Tibial nerve (tissue), 4 donors: ENCODE measurements around the gene SLCO2A1. TPM values are rescaled to one million over a fixed set of nuclear protein-coding genes. Genes with fewer than 3 reads are reported as not detected.

Experiments used
- DNase-seq, 2 donors: peaks; one replicate each; pipeline ENCODE4 v3.0.0-alpha.2; 2019; ENCODE audit warnings: low spot score in 2 of 2
- H3K27ac ChIP-seq, 4 donors: fragments of 200-600 bp; sonication (generic) in 3 of 4; one replicate each; pipeline ENCODE4 v1.5.1; 2017 to 2019; ENCODE audit warnings: mild to moderate bottlenecking in 1 of 4
- H3K27me3 ChIP-seq, 2 donors: fragments of 200-600 bp; sonication (generic) in 1 of 2; one replicate each; pipeline versions ENCODE4 v1.5.1 to v1.6.0; 2017 to 2019
- H3K36me3 ChIP-seq, 3 donors: fragments of 200-600 bp; sonication (generic); one replicate each; pipeline ENCODE4 v1.5.1; 2018 to 2019
- H3K4me1 ChIP-seq, 4 donors: fragments of 200-600 bp; sonication (generic) in 3 of 4; one replicate each; pipeline ENCODE4 v1.5.1; 2017 to 2019
- H3K4me3 ChIP-seq, 4 donors: fragments of 200-600 bp; sonication (generic) in 3 of 4; one replicate each; pipeline ENCODE4 v1.5.1; 2017 to 2019; ENCODE audit warnings: mild to moderate bottlenecking in 1 of 4, moderate library complexity in 1 of 4
- H3K9me3 ChIP-seq, 4 donors: fragments of 200-600 bp; sonication (generic) in 3 of 4; one replicate each; pipeline ENCODE4 v1.5.1; 2017 to 2019
- EP300 ChIP-seq, 2 donors: sonication (generic); formaldehyde crosslinking; IDR thresholded peaks; one replicate each; pipeline ENCODE4 v1.6.1; 2017; ENCODE audit warnings: antibody characterized with exemption in 2 of 2, mild to moderate bottlenecking in 1 of 2
- POLR2A ChIP-seq, 2 donors: fragments of 450-650 bp; IDR thresholded peaks; one replicate each; pipeline ENCODE4 v1.6.1; 2017; ENCODE audit warnings: antibody characterized with exemption in 2 of 2, mild to moderate bottlenecking in 2 of 2, moderate library complexity in 2 of 2
- WGBS, 2 donors: methylation state at CpG; one replicate each; pipeline ENCODE4 v1.1.5; 2018; 5-methylcytosine and 5-hydroxymethylcytosine counted together
- total RNA-seq, 4 donors: library from RNA; depleted of rRNA; stranded (reverse); fragments of >200 nt; gene quantifications; one replicate each; pipeline ENCODE4 v1.1.0, GENCODE V29; 2016
- TF ChIP-seq, protein P1 (sequence below), 5 experiments: fragments of 200-600 bp in 3 of 5; fragments of 450-650 bp in 2 of 5; sonication (generic) in 3 of 5; IDR thresholded peaks; one replicate each; pipeline ENCODE4 v1.5.1; 2016 to 2019; ENCODE audit warnings: antibody characterized with exemption in 5 of 5, mild to moderate bottlenecking in 3 of 5, moderate library complexity in 2 of 5

The SLCO2A1 gene
- total RNA-seq: 10 to 100 TPM in 3 of 4 donors, 1 to 10 TPM in 1; 8.8 to 22.9 (median 12.2) TPM

- H3K4me1 ChIP-seq: peaks cover 0 to 17% (median 3%) of the 10 kb centered on the region in 4 donors
- peak within 1 kb of the TSS in 2 of 4 donors; percentile 67 to 81 for H3K27ac ChIP-seq
Observed at GRCh38 chr3:134029734-134030378, at the start of gene SLCO2A1. Gene SLCO2A1, minus strand, starts transcription at chr3:134029925. Its CDS starts 123 bp downstream, at chr3:134029802.

DNA sequence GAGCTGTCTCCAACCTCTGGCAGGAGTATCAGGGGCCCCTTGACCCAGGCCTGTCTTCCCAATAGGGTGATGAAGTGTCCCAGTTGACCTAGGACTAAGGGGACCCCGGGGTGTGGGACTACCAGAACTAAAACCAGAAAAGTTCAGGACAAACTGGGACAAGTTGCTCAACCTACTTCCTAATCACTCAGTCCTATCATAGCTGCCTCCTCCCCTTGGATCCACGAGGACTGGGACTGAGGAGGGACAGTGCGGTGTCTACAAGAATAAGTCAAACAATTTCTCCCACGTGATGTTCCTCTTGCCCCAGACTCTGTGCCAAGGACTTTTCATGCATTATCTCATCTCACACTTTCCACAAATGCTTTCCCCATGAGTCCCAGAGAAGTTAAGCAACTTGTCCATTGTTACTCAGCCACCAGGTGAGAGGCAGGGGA is 49.4 kb upstream of the SLCO2A1 start:
- no peaks in the 10 kb centered on the region for H3K4me1 ChIP-seq
- peaks cover 0 to 16% (median 6%) of the 10 kb centered on the region in 4 donors for H3K9me3 ChIP-seq
- no peak for DNase-seq
- H3K36me3 ChIP-seq: no peaks in the 10 kb centered on the region
- no peaks in the 10 kb centered on the region for H3K27me3 ChIP-seq
- H3K4me3 ChIP-seq: no peak overlapping the region
- WGBS, 2 donors: 72 to 84% methylated on average over 4 of the region's 4 CpGs
- TF ChIP-seq EP300 (IDR thresholded peaks at IDR 0.05): no peak
- TF ChIP-seq, protein P1, sequence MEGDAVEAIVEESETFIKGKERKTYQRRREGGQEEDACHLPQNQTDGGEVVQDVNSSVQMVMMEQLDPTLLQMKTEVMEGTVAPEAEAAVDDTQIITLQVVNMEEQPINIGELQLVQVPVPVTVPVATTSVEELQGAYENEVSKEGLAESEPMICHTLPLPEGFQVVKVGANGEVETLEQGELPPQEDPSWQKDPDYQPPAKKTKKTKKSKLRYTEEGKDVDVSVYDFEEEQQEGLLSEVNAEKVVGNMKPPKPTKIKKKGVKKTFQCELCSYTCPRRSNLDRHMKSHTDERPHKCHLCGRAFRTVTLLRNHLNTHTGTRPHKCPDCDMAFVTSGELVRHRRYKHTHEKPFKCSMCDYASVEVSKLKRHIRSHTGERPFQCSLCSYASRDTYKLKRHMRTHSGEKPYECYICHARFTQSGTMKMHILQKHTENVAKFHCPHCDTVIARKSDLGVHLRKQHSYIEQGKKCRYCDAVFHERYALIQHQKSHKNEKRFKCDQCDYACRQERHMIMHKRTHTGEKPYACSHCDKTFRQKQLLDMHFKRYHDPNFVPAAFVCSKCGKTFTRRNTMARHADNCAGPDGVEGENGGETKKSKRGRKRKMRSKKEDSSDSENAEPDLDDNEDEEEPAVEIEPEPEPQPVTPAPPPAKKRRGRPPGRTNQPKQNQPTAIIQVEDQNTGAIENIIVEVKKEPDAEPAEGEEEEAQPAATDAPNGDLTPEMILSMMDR (IDR thresholded peaks at IDR 0.05): no peak
- H3K27ac ChIP-seq: no peak overlapping the region

More at GRCh38 chr3:134029734-134030378, at the start of gene SLCO2A1:
- Histone ChIP-seq H3K9me3 (no peaks in the 10 kb centered on the region), H3K27me3 (peaks cover 0 to 23% of the 10 kb centered on the region in 2 donors), H3K36me3 (no peaks in the 10 kb centered on the region), H3K4me3 (peak within 1 kb of the TSS; percentile 34 to 70 (median 38))
- TF ChIP-seq, protein P1 (IDR thresholded peaks at IDR 0.05): no peak
- no peak for TF ChIP-seq EP300 (IDR thresholded peaks at IDR 0.05)
- TF ChIP-seq POLR2A (IDR thresholded peaks at IDR 0.05): no peak
- no peak for DNase-seq
- 1 to 2% methylated on average over 32 to 46 of the region's 67 CpGs for WGBS, 2 donors

DNA sequence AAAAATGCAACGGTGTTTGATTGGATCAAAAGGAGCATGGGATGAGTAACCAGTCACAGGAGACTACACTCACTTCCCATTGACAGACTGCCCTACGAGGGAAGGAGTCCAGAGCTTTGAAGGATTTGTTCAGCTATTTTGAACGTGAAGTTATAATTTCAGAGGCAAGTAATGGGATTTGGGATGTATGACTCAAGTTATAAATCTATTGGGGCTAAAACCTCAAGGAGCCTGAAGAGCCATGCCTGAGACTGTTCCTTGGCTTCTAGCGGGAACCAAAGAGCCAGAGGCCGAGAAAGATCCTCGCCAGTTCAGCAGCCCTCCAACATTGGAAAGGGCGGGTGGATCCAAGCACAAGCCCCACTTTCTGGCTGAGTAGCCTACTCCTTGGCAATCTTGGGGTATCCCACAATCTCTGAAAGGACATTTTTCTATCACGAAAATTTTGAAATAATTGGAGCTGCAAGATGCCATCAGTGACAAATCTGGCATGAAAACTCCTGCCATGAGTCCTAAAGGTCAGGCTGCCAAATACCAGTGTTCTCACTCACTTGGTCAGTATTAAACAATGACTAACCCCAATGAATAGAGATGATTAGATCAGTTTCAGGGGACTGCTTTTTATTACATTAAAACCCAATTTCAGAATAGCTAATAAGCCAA is 48.6 kb upstream of the SLCO2A1 start:
- 69 to 82% methylated on average over 8 of the region's 8 CpGs for WGBS, 2 donors
- no peaks in the 10 kb centered on the region for H3K27me3 ChIP-seq
- peaks cover 0 to 16% (median 6%) of the 10 kb centered on the region in 4 donors for H3K9me3 ChIP-seq
- no peak overlapping the region for H3K4me3 ChIP-seq
- no peak overlapping the region for H3K27ac ChIP-seq
- H3K36me3 ChIP-seq: no peaks in the 10 kb centered on the region
- DNase-seq: no peak
- no peaks in the 10 kb centered on the region for H3K4me1 ChIP-seq
- TF ChIP-seq, protein P1 (IDR thresholded peaks at IDR 0.05): no peak
- peak in 1 of 2 donors; percentile 26 for TF ChIP-seq EP300 (IDR thresholded peaks at IDR 0.05)
- no peak for TF ChIP-seq POLR2A (IDR thresholded peaks at IDR 0.05)

- Histone ChIP-seq H3K4me1 (no peaks in the 10 kb centered on the region), H3K27ac (no peak overlapping the region), H3K36me3 (no peaks in the 10 kb centered on the region), H3K9me3 (peaks cover 0 to 16% (median 6%) of the 10 kb centered on the region in 4 donors), H3K4me3 (no peak overlapping the region), H3K27me3 (no peaks in the 10 kb centered on the region)
- DNase-seq: no peak
- WGBS, 2 donors: 83 to 85% methylated on average over 3 of the region's 3 CpGs
- TF ChIP-seq POLR2A (IDR thresholded peaks at IDR 0.05) (no peak), EP300 (IDR thresholded peaks at IDR 0.05) (no peak)
- TF ChIP-seq, protein P1 (IDR thresholded peaks at IDR 0.05): no peak
Observed at GRCh38 chr3:134077649-134078161, 48.0 kb upstream of the SLCO2A1 start.

DNA sequence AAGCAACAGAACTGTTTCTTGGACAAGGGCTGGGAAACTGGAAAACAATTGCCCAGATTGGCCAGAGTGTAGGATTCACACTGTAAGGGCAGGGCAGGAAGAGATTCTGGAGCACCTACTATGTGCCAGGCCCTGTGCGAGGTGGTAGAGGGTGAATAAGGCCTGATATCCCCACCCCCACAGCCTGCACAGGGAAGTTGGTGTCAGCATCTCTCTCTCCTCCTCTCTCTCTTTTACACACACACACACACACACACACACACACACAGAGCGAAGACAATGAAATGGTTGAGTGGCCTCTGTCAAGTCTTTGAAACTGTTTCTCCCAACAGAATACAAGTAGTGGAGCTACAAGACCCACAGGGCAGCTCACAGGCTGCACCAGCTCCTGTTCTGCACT is 47.1 kb upstream of the SLCO2A1 start:
- H3K9me3 ChIP-seq: peaks cover 0 to 16% (median 6%) of the 10 kb centered on the region in 4 donors
- 70 to 87% methylated on average over 2 of the region's 2 CpGs for WGBS, 2 donors
- H3K4me3 ChIP-seq: no peak overlapping the region

More for the DNA sequence above, 47.1 kb upstream of the SLCO2A1 start:
- Histone ChIP-seq H3K4me1 (no peaks in the 10 kb centered on the region), H3K36me3 (no peaks in the 10 kb centered on the region), H3K27me3 (no peaks in the 10 kb centered on the region), H3K27ac (no peak overlapping the region)
- no peak for DNase-seq
- TF ChIP-seq, protein P1 (IDR thresholded peaks at IDR 0.05): no peak
- TF ChIP-seq POLR2A (IDR thresholded peaks at IDR 0.05) (no peak), EP300 (IDR thresholded peaks at IDR 0.05) (no peak)
